ENCODE results near the gene MPP2. TPM values are rescaled to one million over a fixed set of nuclear protein-coding genes. Genes with fewer than 3 reads are reported as not detected.

MPP2 gene
- total RNA-seq, 1 donor from 2014 or later: not detected

DNA sequence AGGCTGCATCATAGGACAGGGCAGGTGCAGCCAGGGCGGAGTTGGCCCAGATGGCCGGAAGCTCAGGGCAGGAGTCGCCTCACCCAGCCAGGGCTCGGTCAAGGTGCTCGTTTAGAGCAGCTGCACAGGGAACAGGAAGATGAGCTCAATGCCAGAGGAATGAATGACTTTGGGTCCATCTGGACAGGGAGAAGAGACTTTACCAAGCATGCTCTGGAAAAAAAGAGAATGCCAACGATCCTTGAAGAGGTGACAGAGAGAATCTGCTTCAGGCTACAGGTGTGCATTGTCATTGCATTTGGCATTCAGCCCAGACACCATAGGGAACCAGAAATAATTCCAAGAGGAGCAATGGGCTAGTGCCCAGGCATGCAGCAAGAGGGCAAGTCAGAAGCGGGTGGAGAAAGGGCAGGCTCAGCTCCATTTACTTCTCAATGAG, 67.6 kb downstream of the MPP2 start:
- ChIA-PET POLR2A (no interaction called here), CTCF (no interaction called here)
- ATAC-seq (ENCODE audit: low read depth): no peak
- intact Hi-C loops (cut with micrococcal nuclease): no loop called here
- Mint-ChIP-seq H3K4me1 (no peaks in the 10 kb centered on the region), H3K36me3 (ENCODE audit: low read depth) (no peaks in the 10 kb centered on the region), H3K27me3 (peaks cover 16% of the 10 kb centered on the region), H3K27ac (no peak overlapping the region), H3K4me3 (no peak overlapping the region), H3K9me3 (no peaks in the 10 kb centered on the region)
- no peak for DNase-seq
- TF ChIP-seq, protein P1, sequence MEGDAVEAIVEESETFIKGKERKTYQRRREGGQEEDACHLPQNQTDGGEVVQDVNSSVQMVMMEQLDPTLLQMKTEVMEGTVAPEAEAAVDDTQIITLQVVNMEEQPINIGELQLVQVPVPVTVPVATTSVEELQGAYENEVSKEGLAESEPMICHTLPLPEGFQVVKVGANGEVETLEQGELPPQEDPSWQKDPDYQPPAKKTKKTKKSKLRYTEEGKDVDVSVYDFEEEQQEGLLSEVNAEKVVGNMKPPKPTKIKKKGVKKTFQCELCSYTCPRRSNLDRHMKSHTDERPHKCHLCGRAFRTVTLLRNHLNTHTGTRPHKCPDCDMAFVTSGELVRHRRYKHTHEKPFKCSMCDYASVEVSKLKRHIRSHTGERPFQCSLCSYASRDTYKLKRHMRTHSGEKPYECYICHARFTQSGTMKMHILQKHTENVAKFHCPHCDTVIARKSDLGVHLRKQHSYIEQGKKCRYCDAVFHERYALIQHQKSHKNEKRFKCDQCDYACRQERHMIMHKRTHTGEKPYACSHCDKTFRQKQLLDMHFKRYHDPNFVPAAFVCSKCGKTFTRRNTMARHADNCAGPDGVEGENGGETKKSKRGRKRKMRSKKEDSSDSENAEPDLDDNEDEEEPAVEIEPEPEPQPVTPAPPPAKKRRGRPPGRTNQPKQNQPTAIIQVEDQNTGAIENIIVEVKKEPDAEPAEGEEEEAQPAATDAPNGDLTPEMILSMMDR (IDR thresholded peaks at IDR 0.05): no peak

DNA sequence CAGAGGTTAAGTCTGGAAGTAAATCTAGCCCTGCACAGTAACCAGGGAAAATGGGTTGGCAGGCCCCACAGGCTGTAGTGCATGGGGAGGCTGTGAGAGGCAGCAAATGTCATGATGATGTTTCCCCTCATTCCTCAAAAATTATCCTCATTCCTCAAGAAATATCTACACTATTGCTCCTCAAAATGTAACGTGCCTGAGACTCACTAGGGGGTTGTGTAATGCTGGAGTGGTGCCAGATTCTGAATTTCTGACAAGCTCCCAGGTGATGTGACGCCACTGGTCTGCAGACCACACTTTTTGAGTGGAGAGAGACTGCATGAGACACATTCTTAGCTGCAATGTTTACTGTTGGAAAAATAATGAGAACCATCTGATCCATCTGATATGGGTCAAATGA, 73.2 kb downstream of the MPP2 start:
- DNase-seq (no peak), ATAC-seq (ENCODE audit: low read depth) (no peak)
- no peak overlapping the region for H3K27ac Mint-ChIP-seq
- ChIA-PET CTCF (no interaction called here), POLR2A (no interaction called here)
- intact Hi-C loops (cut with micrococcal nuclease): loop anchor here (5.0 kb wide), 1 partner anchor 52 kb away; the partner anchor contains the start of gene CFAP97D1
- H3K4me3 Mint-ChIP-seq: peak overlapping the region; percentile 81
- no peaks in the 10 kb centered on the region for H3K9me3 Mint-ChIP-seq
- TF ChIP-seq, protein P1 (IDR thresholded peaks at IDR 0.05): no peak
- no peaks in the 10 kb centered on the region for H3K36me3 Mint-ChIP-seq (ENCODE audit: low read depth)
- H3K27me3 Mint-ChIP-seq: peaks cover 53% of the 10 kb centered on the region
- peaks cover 10% of the 10 kb centered on the region for H3K4me1 Mint-ChIP-seq

GRCh38 chr17:43832976-43833829, 74.1 kb downstream of the MPP2 start, which contains the start of gene MPP3:
MPP3 (minus strand) TSS chr17:43833146; CDS start chr17:43831906, 1,240 bp downstream.
- Mint-ChIP-seq H3K27ac (no peak within 1 kb of the TSS), H3K9me3 (no peaks in the 10 kb centered on the region), H3K27me3 (peaks cover 58% of the 10 kb centered on the region), H3K4me3 (peak within 1 kb of the TSS; percentile 81), H3K4me1 (peaks cover 10% of the 10 kb centered on the region), H3K36me3 (ENCODE audit: low read depth) (no peaks in the 10 kb centered on the region)
- TF ChIP-seq, protein P1 (IDR thresholded peaks at IDR 0.05): no peak
- DNase-seq (peak; percentile 31), ATAC-seq (ENCODE audit: low read depth) (peak; percentile 80)
- intact Hi-C loops (cut with micrococcal nuclease): loop anchor here (5.0 kb wide), 1 partner anchor 51 kb away; the partner anchor contains the start of gene CFAP97D1
- ChIA-PET POLR2A (no interaction called here), CTCF (no interaction called here)

DNA sequence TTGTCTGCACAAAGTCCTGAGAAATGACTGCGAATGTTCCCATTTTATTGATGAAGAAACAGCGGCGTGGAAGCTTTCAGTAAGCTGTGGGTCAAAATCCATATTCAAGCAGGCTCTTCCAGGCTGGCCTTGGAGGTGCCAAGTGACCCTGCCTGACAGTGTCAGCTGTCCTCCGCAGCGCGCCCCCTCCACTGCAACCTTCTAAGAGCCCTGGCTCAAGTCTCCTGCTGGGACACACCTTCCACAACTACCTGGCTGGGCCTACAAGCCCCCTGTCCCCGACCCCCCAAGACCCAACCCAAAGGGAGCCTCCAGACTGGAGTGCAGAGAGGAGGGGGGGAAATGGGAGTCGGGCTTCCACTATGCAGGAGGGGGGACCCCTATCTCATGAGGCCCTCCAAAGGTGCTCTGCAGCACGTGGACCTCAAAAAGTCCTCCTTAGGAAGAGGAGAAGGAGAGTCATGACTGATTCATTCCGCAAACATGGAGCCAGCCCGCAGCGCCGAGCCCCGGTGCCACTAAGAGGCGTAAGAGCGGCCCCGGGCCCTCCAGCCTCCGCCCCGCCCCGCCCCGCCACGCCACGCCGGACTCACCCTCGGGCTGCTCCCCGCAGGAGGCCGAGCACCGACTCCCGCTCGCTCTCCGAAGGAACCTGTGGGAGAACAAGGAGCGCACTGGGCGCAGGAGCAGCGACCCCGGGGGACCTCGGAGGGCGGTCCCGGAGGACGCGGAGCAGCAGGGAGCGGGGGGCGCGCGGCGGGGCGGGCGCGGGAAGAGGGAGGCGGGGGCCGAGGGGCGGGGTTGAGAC, 75.0 kb downstream of the MPP2 start:
- Mint-ChIP-seq H3K27me3 (peaks cover 56% of the 10 kb centered on the region), H3K9me3 (no peaks in the 10 kb centered on the region), H3K27ac (no peak overlapping the region)

More for the DNA sequence above, 75.0 kb downstream of the MPP2 start:
- DNase-seq: no peak
- ChIA-PET POLR2A (no interaction called here), CTCF (no interaction called here)
- ATAC-seq (ENCODE audit: low read depth): peak; percentile 25
- Mint-ChIP-seq H3K4me1 (peaks cover 10% of the 10 kb centered on the region), H3K36me3 (ENCODE audit: low read depth) (no peaks in the 10 kb centered on the region), H3K4me3 (peak overlapping the region; percentile 72)
- TF ChIP-seq, protein P1 (IDR thresholded peaks at IDR 0.05): no peak
- intact Hi-C loops (cut with micrococcal nuclease): loop anchor here (5.0 kb wide), 1 partner anchor 50 kb away; the partner anchor contains the start of gene CFAP97D1
